ENCODE measurements around the gene FCRL5. TPM values are rescaled to one million over a fixed set of nuclear protein-coding genes. Genes with fewer than 3 reads are reported as not detected.

FCRL5 gene
- total RNA-seq, 1 donor from 2014 or later: not detected

GRCh38 chr1:157485793-157486192, 66.5 kb downstream of the FCRL5 start:
- DNase-seq (ENCODE audit: low read depth): no peak
- Mint-ChIP-seq H3K27ac (ENCODE audit: unreplicated experiment) (no peak overlapping the region), H3K4me1 (ENCODE audit: low read depth, unreplicated experiment) (peaks cover 3% of the 10 kb centered on the region), H3K27me3 (ENCODE audit: low read depth, unreplicated experiment) (peaks cover 10% of the 10 kb centered on the region), H3K9me3 (ENCODE audit: unreplicated experiment) (no peaks in the 10 kb centered on the region), H3K36me3 (ENCODE audit: low read depth, unreplicated experiment) (no peaks in the 10 kb centered on the region), H3K4me3 (ENCODE audit: unreplicated experiment) (no peak overlapping the region)
- Histone ChIP-seq H4K20me1 (ENCODE audit: insufficient read depth, low read length) (no peaks in the 10 kb centered on the region), H3K27ac (ENCODE audit: low read depth, low read length) (no peak overlapping the region), H2AFZ (ENCODE audit: low read depth, low read length) (no peak overlapping the region), H3K27me3 (ENCODE audit: insufficient read depth, low read length) (peaks cover 2% of the 10 kb centered on the region), H3K4me1 (ENCODE audit: insufficient read depth, low read length) (no peaks in the 10 kb centered on the region), H3K36me3 (ENCODE audit: insufficient read depth, low read length) (no peaks in the 10 kb centered on the region), H3K4me2 (ENCODE audit: low read length) (no peak overlapping the region), H3K9me3 (ENCODE audit: insufficient read depth, low read depth, low read length) (no peaks in the 10 kb centered on the region), H3K4me3 (ENCODE audit: insufficient read depth, low read depth, low read length) (no peak overlapping the region), H3K79me2 (ENCODE audit: insufficient read depth, low read length) (no peaks in the 10 kb centered on the region), H3K9ac (ENCODE audit: low read length) (no peak overlapping the region)
- no peak for FAIRE-seq
- TF ChIP-seq EZH2 (IDR thresholded peaks at IDR 0.05; ENCODE audit: insufficient read depth, low read length): no peak
- TF ChIP-seq CTCF (IDR thresholded peaks at IDR 0.05; ENCODE audit: insufficient read depth, low read depth, low read length): no peak

DNA sequence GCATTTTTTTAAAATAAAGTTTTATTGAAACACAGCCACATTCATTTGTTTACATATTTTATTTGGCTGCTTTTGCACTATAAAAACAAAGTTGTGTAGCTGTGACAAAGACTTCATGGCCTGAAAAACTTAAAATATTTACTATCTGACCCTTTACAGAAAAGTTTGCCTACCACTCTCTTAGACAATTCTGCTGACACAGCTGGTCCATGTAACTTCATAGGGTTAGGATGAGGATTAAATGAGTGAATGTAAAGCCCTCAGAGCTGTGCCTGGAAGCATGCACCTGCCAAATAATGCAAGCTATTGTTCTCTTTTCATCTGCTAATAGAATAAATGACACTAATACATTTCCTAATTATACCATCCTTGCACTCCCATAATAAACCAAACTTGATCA, 67.7 kb downstream of the FCRL5 start:
- no peak overlapping the region for H3K27ac Mint-ChIP-seq (ENCODE audit: unreplicated experiment)
- H4K20me1 ChIP-seq (ENCODE audit: insufficient read depth, low read length): no peaks in the 10 kb centered on the region
- no peak overlapping the region for H3K4me3 ChIP-seq (ENCODE audit: insufficient read depth, low read depth, low read length)
- DNase-seq (ENCODE audit: low read depth): no peak
- no peaks in the 10 kb centered on the region for H3K9me3 ChIP-seq (ENCODE audit: insufficient read depth, low read depth, low read length)
- no peaks in the 10 kb centered on the region for H3K4me1 ChIP-seq (ENCODE audit: insufficient read depth, low read length)
- no peaks in the 10 kb centered on the region for H3K79me2 ChIP-seq (ENCODE audit: insufficient read depth, low read length)
- FAIRE-seq: no peak
- no peaks in the 10 kb centered on the region for H3K36me3 Mint-ChIP-seq (ENCODE audit: low read depth, unreplicated experiment)
- peaks cover 10% of the 10 kb centered on the region for H3K27me3 Mint-ChIP-seq (ENCODE audit: low read depth, unreplicated experiment)
- H3K27ac ChIP-seq (ENCODE audit: low read depth, low read length): no peak overlapping the region
- TF ChIP-seq CTCF (IDR thresholded peaks at IDR 0.05; ENCODE audit: insufficient read depth, low read depth, low read length) (no peak), EZH2 (IDR thresholded peaks at IDR 0.05; ENCODE audit: insufficient read depth, low read length) (no peak)
- H3K27me3 ChIP-seq (ENCODE audit: insufficient read depth, low read length): peaks cover 2% of the 10 kb centered on the region
- H3K4me3 Mint-ChIP-seq (ENCODE audit: unreplicated experiment): no peak overlapping the region
- no peak overlapping the region for H3K4me2 ChIP-seq (ENCODE audit: low read length)
- H3K9ac ChIP-seq (ENCODE audit: low read length): no peak overlapping the region
- peaks cover 3% of the 10 kb centered on the region for H3K4me1 Mint-ChIP-seq (ENCODE audit: low read depth, unreplicated experiment)
- H2AFZ ChIP-seq (ENCODE audit: low read depth, low read length): no peak overlapping the region
- no peaks in the 10 kb centered on the region for H3K36me3 ChIP-seq (ENCODE audit: insufficient read depth, low read length)
- H3K9me3 Mint-ChIP-seq (ENCODE audit: unreplicated experiment): no peaks in the 10 kb centered on the region

DNA sequence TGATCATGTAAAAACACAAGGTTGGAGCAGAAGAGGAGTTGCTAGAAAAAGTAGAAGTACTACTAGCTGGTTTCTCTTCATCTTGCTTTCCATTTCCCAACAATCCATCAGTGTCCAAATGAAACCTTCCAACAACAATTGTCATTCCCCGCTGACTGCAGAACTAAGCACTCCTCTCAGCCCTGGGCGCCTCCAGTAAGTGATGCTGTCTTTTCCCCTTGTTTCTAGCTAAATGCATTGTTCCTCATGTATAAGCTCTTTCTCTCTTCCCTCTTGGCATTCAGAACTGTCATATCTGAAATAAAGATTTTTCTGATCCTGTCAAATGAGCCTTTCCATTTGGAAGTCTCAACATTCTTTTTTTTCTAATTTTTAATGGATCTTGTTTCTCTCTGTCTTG, 68.7 kb downstream of the FCRL5 start:
- Mint-ChIP-seq H3K4me1 (ENCODE audit: low read depth, unreplicated experiment) (peaks cover 3% of the 10 kb centered on the region), H3K27ac (ENCODE audit: unreplicated experiment) (no peak overlapping the region), H3K9me3 (ENCODE audit: unreplicated experiment) (no peaks in the 10 kb centered on the region), H3K4me3 (ENCODE audit: unreplicated experiment) (no peak overlapping the region), H3K36me3 (ENCODE audit: low read depth, unreplicated experiment) (no peaks in the 10 kb centered on the region), H3K27me3 (ENCODE audit: low read depth, unreplicated experiment) (peaks cover 10% of the 10 kb centered on the region)
- Histone ChIP-seq H3K4me1 (ENCODE audit: insufficient read depth, low read length) (no peaks in the 10 kb centered on the region), H3K9me3 (ENCODE audit: insufficient read depth, low read depth, low read length) (no peaks in the 10 kb centered on the region), H3K9ac (ENCODE audit: low read length) (no peak overlapping the region), H3K4me2 (ENCODE audit: low read length) (no peak overlapping the region), H3K36me3 (ENCODE audit: insufficient read depth, low read length) (no peaks in the 10 kb centered on the region), H2AFZ (ENCODE audit: low read depth, low read length) (no peak overlapping the region), H3K27me3 (ENCODE audit: insufficient read depth, low read length) (peaks cover 2% of the 10 kb centered on the region), H3K79me2 (ENCODE audit: insufficient read depth, low read length) (no peaks in the 10 kb centered on the region), H4K20me1 (ENCODE audit: insufficient read depth, low read length) (no peaks in the 10 kb centered on the region), H3K27ac (ENCODE audit: low read depth, low read length) (no peak overlapping the region), H3K4me3 (ENCODE audit: insufficient read depth, low read depth, low read length) (no peak overlapping the region)
- DNase-seq (ENCODE audit: low read depth) (no peak), FAIRE-seq (no peak)
- TF ChIP-seq CTCF (IDR thresholded peaks at IDR 0.05; ENCODE audit: insufficient read depth, low read depth, low read length) (no peak), EZH2 (IDR thresholded peaks at IDR 0.05; ENCODE audit: insufficient read depth, low read length) (no peak)
